Ishikawa (cell line): ENCODE results near the gene KIN.

Source experiments
- CEBPB ChIP-seq: IDR thresholded peaks from 2 replicates; pipeline ENCODE4 v1.6.1; 2012
- CREB1 ChIP-seq: IDR thresholded peaks from 2 replicates; pipeline ENCODE4 v1.6.1; 2012; ENCODE audit warnings: low read depth
- EGR1 ChIP-seq: IDR thresholded peaks from 2 replicates; pipeline ENCODE4 v1.6.1; 2012
- EP300 ChIP-seq: IDR thresholded peaks from 2 replicates; pipeline ENCODE4 v1.6.1; 2012; ENCODE audit warnings: borderline replicate concordance
- FOXM1 ChIP-seq: IDR thresholded peaks from 2 replicates; pipeline ENCODE4 v1.6.1; 2012; ENCODE audit warnings: low read depth, borderline replicate concordance
- MAX ChIP-seq: IDR thresholded peaks from 2 replicates; pipeline ENCODE4 v1.6.1; 2012
- NFIC ChIP-seq: IDR thresholded peaks from 2 replicates; pipeline ENCODE4 v1.6.1; 2012
- RAD21 ChIP-seq: IDR thresholded peaks from 2 replicates; pipeline ENCODE4 v1.6.1; 2012; ENCODE audit warnings: low read depth
- REST ChIP-seq: IDR thresholded peaks from 2 replicates; pipeline ENCODE4 v1.6.1; 2012; ENCODE audit warnings: low read depth, mild to moderate bottlenecking
- TAF1 ChIP-seq: IDR thresholded peaks from 2 replicates; pipeline ENCODE4 v1.6.1; 2012; ENCODE audit warnings: low read depth, mild to moderate bottlenecking
- TCF12 ChIP-seq: IDR thresholded peaks from 2 replicates; pipeline ENCODE4 v1.6.1; 2012; ENCODE audit warnings: low read depth
- TEAD4 ChIP-seq: IDR thresholded peaks from 2 replicates; pipeline ENCODE4 v1.6.1; 2012
- USF1 ChIP-seq: IDR thresholded peaks from 2 replicates; pipeline ENCODE4 v1.6.1; 2012
- YY1 ChIP-seq: IDR thresholded peaks from 2 replicates; pipeline ENCODE4 v1.6.1; 2012; ENCODE audit warnings: low read depth
- ZBTB7A ChIP-seq: IDR thresholded peaks from 2 replicates; pipeline ENCODE4 v1.6.1; 2012; ENCODE audit warnings: low read depth

Gene KIN

GRCh38 chr10:7787857-7788638 is at the start of gene KIN, which contains the start of gene ATP5F1C:
TSS of gene KIN (minus strand) at chr10:7787993. CDS start at chr10:7787933, 60 bp downstream.
TSS of gene ATP5F1C (plus strand) at chr10:7788177. CDS start at chr10:7788208, 31 bp downstream.
- no peak for TF ChIP-seq REST
- TF ChIP-seq EP300: no peak
- TF ChIP-seq CEBPB: no peak
- TF ChIP-seq TAF1: peak; percentile 69
- no peak for TF ChIP-seq RAD21
- TF ChIP-seq USF1: no peak
- peak; percentile 76 for TF ChIP-seq YY1
- TF ChIP-seq EGR1: no peak
- TF ChIP-seq ZBTB7A: no peak
- TF ChIP-seq MAX: peak; percentile 24; the same call in 1 of the 2 replicates
- TF ChIP-seq NFIC: no peak
- no peak for TF ChIP-seq FOXM1
- TF ChIP-seq TEAD4: no peak
- TF ChIP-seq CREB1: no peak
- no peak for TF ChIP-seq TCF12

GRCh38 chr10:7836571-7836970 is 48.8 kb upstream of the KIN start:
- TF ChIP-seq REST (no peak), CEBPB (no peak), EP300 (no peak), TCF12 (no peak), NFIC (no peak), FOXM1 (no peak), RAD21 (no peak), TAF1 (no peak), TEAD4 (no peak), MAX (no peak), USF1 (no peak), CREB1 (no peak), YY1 (no peak), ZBTB7A (no peak), EGR1 (no peak)

GRCh38 chr10:7834262-7834661 is 46.5 kb upstream of the KIN start:
- TF ChIP-seq TAF1 (no peak), NFIC (no peak), CREB1 (no peak), TEAD4 (no peak), MAX (no peak), EP300 (no peak), RAD21 (no peak), EGR1 (no peak), REST (no peak), USF1 (no peak), ZBTB7A (no peak), TCF12 (no peak), CEBPB (no peak), FOXM1 (no peak), YY1 (no peak)
